BLaER1 (cell line): ENCODE results near the gene TTYH3.

Experiments
- H3K27ac ChIP-seq: shearing (Covaris generic); formaldehyde crosslinking; 2 replicates; pipeline ENCODE4 v1.8.1; 2022
- H3K27me3 ChIP-seq: shearing (Covaris generic); formaldehyde crosslinking; 2 replicates; pipeline ENCODE4 v1.8.1; 2022
- H3K36me3 ChIP-seq: shearing (Covaris generic); formaldehyde crosslinking; 2 replicates; pipeline ENCODE4 v1.8.1; 2022
- H3K4me1 ChIP-seq: shearing (Covaris generic); formaldehyde crosslinking; 2 replicates; pipeline ENCODE4 v1.8.1; 2022
- H3K4me2 ChIP-seq: shearing (Covaris generic); formaldehyde crosslinking; 2 replicates; pipeline ENCODE4 v1.8.1; 2022
- H3K4me3 ChIP-seq: shearing (Covaris generic); formaldehyde crosslinking; 2 replicates; pipeline ENCODE4 v1.8.1; 2022
- H3K9ac ChIP-seq: shearing (Covaris generic); formaldehyde crosslinking; 2 replicates; pipeline ENCODE4 v1.8.1; 2022
- H3K9me3 ChIP-seq: shearing (Covaris generic); formaldehyde crosslinking; 2 replicates; pipeline ENCODE4 v1.8.1; 2022
- H4K20me1 ChIP-seq: shearing (Covaris generic); formaldehyde crosslinking; 2 replicates; pipeline ENCODE4 v1.8.1; 2022
- Cebpa-rat ChIP-seq: shearing (Covaris generic); IDR thresholded peaks from 2 replicates; pipeline ENCODE4 v1.8.1; 2022

The TTYH3 gene

GRCh38 chr7:2710901-2711551, 79.2 kb downstream of the TTYH3 start:
- Histone ChIP-seq H3K36me3 (no peaks in the 10 kb centered on the region), H3K9ac (peak overlapping the region; percentile 73), H3K9me3 (no peaks in the 10 kb centered on the region), H3K4me2 (peak overlapping the region; percentile 94), H3K27me3 (no peaks in the 10 kb centered on the region), H3K4me3 (peak overlapping the region; percentile 55), H4K20me1 (no peaks in the 10 kb centered on the region), H3K27ac (peak overlapping the region; percentile 78), H3K4me1 (peaks cover 100% of the 10 kb centered on the region)
- TF ChIP-seq Cebpa-rat: no peak

- Histone ChIP-seq H3K27me3 (no peaks in the 10 kb centered on the region), H3K27ac (peak overlapping the region; percentile 78), H3K9ac (peak overlapping the region; percentile 61; the same call in 1 of the 2 replicates), H4K20me1 (no peaks in the 10 kb centered on the region), H3K36me3 (no peaks in the 10 kb centered on the region), H3K4me1 (peaks cover 100% of the 10 kb centered on the region), H3K9me3 (no peaks in the 10 kb centered on the region), H3K4me3 (no peak overlapping the region), H3K4me2 (peak overlapping the region; percentile 94)
- TF ChIP-seq Cebpa-rat: no peak
These were observed 80.3 kb downstream of the TTYH3 start for GRCh38 chr7:2711895-2712675.

DNA sequence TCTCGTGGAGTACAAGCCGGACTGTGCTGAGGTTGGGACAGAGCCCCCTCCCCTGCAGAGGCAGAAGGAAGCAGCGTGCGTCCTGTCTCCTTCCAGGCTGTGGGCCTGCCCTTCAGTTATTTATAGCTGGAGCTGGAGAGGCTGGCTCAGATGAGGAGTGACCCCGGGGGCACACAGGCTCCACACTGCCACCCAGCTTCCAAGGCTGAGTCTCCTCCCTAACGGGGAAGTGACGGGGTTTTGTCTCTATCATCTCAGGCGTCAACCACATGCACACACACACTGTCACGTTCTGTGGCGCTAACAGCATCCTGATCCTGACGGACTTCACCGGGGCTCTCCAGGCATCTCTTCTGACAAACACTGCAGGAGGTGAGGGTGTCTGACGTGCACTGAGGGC, 81.6 kb downstream of the TTYH3 start:
- Histone ChIP-seq H3K9ac (peak overlapping the region; percentile 67), H3K9me3 (no peaks in the 10 kb centered on the region), H3K4me1 (peaks cover 100% of the 10 kb centered on the region), H3K27me3 (no peaks in the 10 kb centered on the region), H3K27ac (peak overlapping the region; percentile 78), H3K4me3 (peak overlapping the region; percentile 52), H4K20me1 (no peaks in the 10 kb centered on the region), H3K4me2 (peak overlapping the region; percentile 94), H3K36me3 (peaks cover 6% of the 10 kb centered on the region; the same call in 1 of the 2 replicates)
- no peak for TF ChIP-seq Cebpa-rat

- H3K9ac ChIP-seq: peak overlapping the region; percentile 67
- H3K4me3 ChIP-seq: peak overlapping the region; percentile 52
- peaks cover 8% of the 10 kb centered on the region; the same call in 1 of the 2 replicates for H3K36me3 ChIP-seq
- no peak for TF ChIP-seq Cebpa-rat
- no peaks in the 10 kb centered on the region for H4K20me1 ChIP-seq
- H3K27me3 ChIP-seq: no peaks in the 10 kb centered on the region
- H3K4me2 ChIP-seq: peak overlapping the region; percentile 94
- H3K4me1 ChIP-seq: peaks cover 100% of the 10 kb centered on the region
- peak overlapping the region; percentile 78 for H3K27ac ChIP-seq
- no peaks in the 10 kb centered on the region for H3K9me3 ChIP-seq
These were observed 82.2 kb downstream of the TTYH3 start for GRCh38 chr7:2713978-2714377.
